ENCODE measurements around the gene FZD7.

The FZD7 gene

DNA sequence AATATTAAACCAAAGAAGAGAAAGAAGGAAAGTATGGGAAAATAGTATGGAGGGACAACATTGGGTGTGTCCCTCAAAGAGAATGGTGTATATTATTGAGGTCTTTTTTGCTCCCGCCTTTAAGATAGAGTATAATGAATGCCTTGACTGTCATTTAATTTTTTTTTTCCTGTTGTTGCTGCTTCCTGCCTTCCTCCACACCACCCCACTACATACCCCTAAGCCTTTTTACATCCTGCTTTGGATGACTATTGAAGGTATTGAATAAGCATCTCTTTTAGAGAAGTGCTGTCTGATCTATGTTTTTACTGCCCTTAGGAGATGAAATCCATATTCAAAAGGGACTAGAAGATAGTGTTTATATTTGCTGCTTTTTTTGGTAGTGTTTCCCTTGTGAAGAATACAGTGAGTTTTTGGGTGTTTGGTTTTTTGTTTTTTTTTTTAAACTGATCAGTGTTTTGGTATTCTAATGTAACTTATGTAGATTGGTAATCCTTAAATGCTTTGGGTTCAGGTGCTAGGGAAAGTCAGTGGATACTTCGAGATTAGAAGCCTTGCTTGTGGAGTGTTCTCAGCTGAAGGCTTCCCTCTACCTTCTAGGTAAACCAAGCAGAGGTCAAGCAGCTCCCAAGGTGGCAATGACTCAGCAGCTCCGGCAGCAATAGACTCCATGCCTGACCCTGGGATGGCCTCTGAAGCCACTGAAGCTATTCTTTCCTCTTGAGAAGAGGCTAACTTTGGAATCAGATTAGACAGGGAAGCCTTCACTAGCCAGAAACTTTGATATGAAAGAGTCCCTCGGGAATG is 5.0 kb downstream of the FZD7 start:
- DNase-seq: no peak

DNA sequence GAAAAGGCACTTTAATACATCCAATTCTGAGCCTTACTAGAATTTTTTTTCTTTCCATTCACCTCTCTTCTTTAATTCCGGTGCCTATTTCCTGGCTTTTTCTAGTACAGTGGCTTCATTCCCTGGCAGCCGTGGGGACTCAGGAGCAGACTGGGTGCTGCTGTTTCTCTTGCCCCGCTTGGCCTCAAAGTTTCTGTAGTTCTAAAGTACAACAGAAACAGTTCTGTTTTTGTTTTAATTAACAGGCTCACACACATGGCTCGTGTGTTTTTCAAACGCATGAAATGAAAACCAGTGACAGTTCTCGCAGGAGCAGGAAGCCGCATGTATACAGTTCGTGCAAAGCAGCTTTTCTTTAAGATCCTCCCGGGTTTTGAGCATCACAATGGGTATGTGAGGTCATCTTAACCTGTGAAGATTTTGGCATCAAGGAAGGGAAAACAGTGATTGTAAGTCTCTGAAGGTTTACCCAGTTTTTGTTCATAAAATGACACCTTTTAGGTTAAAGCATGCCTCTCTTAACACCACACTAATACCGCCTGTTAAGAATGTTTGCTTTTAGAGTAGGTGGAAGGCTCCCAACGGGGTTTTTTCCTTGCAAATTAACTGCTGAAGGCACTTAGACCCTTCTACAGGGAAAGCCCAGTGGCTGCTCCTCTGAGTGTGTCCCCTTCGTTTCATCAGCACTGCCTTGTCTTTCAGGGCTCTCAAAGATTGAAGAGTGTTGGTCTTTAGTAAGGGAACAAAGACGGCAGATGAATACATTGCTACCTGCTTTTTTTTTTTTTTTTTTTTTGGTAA is 5.8 kb downstream of the FZD7 start:
- DNase-seq: no peak

GRCh38 chr2:202040079-202040844 is 6.6 kb downstream of the FZD7 start:
- DNase-seq: no peak

- no peak for DNase-seq
Observed at GRCh38 chr2:202042444-202042843, 8.8 kb downstream of the FZD7 start.

DNA sequence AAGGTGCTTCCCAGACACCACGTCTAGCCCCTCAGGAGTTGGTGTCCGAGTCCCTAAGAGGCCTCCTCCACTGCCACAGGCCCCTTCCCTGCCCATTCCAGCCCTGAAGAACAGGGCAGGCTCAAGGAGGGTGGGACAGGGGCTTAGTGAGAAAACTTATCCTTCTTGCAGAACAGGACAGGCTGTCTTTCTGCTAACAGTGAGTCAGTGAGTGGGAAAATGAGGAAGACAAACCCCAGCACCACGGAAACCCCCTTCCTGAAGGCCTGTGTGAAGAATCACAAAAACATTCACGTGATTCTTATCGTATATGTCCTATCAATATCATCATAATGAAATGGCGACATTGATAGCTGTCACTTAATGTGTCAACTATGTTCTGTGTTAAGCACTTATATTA is 9.8 kb downstream of the FZD7 start:
- DNase-seq: no peak

DNA sequence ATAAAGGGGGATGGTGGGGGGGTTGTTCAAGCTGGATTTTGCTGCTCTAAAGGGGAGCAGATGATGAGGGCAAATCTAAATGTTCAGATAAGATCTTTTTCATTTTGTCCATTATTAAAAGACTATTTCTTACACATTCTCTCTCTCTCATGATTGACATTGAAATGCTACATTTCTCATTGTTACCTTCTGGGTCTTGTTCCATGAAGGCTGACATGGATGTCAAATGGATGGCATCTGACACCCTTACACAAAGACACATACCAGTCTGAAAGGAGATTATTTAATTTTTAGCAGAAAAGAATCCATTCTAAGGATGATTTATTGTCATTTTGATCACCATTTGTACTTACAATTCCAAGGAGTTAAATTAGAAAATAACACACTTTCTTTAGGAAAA is 11.1 kb downstream of the FZD7 start:
- no peak for DNase-seq

GRCh38 chr2:202046572-202046971 is 12.9 kb downstream of the FZD7 start:
- DNase-seq: no peak

GRCh38 chr2:202049092-202049728 is 15.6 kb downstream of the FZD7 start:
- no peak for DNase-seq

DNA sequence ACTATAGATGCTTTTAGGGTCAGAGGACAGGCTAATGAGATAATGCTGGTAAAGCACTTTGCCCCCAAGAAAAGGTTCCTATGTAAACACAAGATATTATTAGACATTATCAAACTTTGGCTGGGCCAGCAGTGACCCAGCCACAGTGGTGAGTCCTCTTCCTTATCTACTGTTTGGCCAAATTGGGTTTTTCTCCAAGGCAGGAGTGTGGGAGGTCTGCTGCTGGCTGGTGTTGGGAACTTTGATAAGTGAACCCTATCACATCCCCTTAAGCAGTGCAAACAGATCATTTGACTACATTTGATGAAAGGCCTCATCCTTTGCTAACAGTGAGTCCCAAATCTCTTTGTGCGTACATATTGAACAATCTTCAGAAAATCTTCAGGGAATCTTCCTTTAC is 16.2 kb downstream of the FZD7 start:
- no peak for DNase-seq

- DNase-seq: no peak
Observed at GRCh38 chr2:202050652-202051051, 17.0 kb downstream of the FZD7 start.

DNA sequence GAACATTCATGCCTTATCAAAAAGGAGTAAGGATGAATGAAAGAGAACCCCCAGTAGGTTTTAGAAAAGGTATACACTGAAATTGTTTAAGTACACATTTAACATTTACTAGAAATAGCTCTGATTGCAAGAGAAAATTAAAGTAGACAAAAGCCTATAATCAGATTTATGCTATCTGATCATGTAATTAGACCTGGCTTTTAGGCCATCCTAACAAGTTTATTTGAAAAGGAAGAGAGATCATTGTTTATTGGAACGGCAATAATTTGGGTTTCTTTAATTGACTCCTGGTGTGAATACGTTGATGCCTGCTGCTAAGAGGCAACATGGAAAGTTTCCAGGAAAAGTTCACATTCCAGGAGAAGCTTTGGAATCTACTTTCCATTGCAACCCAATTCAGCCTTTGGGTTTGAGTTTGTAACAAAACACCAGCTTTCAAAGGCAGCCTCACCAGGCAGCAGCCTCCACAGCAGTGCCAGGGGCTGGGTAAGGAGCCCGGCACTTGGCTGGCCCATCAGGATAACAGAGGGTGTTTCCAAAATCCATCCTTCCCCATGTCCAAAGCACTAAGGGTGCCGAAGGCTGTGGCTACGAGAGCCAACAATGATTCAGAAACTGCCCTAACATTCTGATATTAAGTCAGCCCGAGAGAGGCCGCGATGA is 18.0 kb downstream of the FZD7 start:
- no peak for DNase-seq

DNA sequence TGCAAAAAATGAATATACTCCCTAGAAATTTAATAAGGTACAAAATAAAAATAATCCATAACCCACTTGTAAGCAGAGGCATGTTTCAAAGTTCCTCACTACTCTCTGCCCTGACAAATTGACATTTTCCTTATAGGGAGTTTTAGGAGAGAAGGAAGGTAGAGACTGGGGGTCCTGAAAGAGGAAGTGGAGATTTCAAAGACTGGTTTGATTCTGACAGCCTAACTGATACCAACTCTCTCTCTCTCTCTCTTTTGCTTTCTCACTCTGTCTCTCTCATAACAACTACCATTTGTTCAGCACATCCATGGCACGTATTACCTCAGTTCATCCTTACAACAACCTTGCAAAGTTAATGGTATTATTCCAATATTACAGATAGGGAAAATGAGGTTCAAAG is 18.6 kb downstream of the FZD7 start:
- no peak for DNase-seq

DNA sequence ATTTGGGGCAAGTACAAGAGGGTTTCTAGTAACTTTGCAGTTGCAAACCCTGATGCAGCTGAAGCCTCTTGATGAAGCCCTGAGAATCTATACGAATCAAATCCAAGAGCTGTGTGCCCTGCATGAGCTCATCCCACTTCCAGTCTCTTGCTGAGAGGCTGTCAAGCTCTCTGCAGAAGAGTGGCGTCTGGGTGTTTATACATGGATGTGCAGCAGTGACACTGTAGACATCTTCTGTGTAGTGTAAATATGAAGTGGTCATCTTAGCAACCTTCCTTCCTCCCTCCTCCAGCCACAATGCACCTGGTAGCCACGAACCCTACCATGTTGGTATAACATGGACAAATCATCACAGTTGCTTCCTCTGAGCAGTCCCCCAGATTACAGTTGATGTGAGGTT is 21.0 kb downstream of the FZD7 start:
- no peak for DNase-seq

GRCh38 chr2:202056611-202057010 is 23.0 kb downstream of the FZD7 start:
- no peak for DNase-seq

- no peak for DNase-seq
Observed at GRCh38 chr2:202060218-202060617, 26.6 kb downstream of the FZD7 start.

- DNase-seq: no peak
Observed at GRCh38 chr2:202061695-202062094, 28.0 kb downstream of the FZD7 start.

DNA sequence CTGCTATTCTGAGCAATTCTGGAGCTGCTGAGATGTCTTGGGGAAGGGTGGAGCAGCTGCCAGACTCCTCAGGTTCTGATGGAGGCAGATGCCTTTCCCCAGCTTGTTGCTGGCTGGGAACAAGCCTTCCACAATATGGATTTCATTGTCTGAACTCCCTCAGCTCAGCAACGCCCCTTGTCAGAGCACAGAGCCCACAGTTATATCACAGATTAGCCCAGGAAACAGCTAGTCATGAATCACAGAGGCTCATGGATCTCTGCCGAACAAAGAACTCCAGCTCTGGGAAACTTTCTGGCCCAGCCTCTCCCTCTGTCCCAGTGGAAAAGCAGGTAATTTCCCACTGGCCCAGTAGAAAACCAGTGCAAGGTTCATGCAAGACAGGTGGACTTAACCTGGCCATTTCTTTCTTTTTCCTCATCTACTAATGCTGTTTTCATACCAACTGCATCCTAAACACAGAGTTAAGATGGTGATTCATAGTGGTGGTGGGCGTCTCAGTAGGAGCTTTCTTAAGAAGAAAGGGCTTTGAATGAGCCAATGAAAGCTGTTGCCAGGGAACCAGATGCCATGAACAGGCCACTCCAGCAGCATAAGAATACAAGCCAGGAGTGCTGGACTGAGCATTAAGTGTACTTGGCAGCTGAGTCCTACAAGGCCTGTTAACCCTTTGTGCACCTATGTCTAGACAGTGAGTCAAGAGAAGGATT is 30.7 kb downstream of the FZD7 start:
- no peak for DNase-seq

DNA sequence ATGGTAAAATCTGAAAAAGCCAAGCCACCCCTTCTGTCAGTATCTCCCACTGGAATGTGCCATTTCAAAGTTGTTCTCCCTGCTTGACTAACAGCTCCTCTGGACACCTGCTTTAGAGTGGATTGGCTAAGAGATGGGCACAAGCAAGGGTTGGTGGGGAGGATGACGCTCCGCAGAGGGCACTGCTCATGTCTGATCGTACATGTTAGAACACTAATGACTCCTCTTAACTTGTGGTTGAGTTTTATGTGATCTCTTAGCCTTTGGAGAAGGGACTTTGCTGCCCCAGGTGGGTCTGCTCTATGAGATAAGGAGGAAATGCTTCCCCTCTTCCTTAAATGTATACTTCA is 31.2 kb downstream of the FZD7 start:
- DNase-seq: no peak

GRCh38 chr2:202065876-202066275 is 32.2 kb downstream of the FZD7 start:
- DNase-seq: no peak

GRCh38 chr2:202066875-202067274 is 33.2 kb downstream of the FZD7 start:
- DNase-seq: no peak

- no peak for DNase-seq
Observed at GRCh38 chr2:202067589-202067988, 33.9 kb downstream of the FZD7 start.
